Neural progenitor cell (in vitro differentiated cells): ENCODE results near the gene CYP27B1. TPM values are rescaled to one million over a fixed set of nuclear protein-coding genes. Genes with fewer than 3 reads are reported as not detected.

Experiments used
- DNase-seq: peaks from one replicate; pipeline ENCODE4 v3.0.0-alpha.2; 2016; ENCODE audit warnings: low spot score
- H2AFZ ChIP-seq: fragments of 200-600 bp; sonication (generic); replicated peaks from 2 replicates; pipeline ENCODE4 v1.6.1; 2016; ENCODE audit warnings: antibody characterized with exemption
- H3F3A ChIP-seq: fragments of 200-600 bp; sonication (generic); 2 replicates; pipeline ENCODE4 v1.6.1; 2016; ENCODE audit warnings: antibody characterized with exemption, low read depth
- H3K27ac ChIP-seq: fragments of 200-600 bp; sonication (generic); 2 replicates; pipeline ENCODE4 v1.5.1; 2016; ENCODE audit warnings: mild to moderate bottlenecking
- H3K27me3 ChIP-seq: fragments of 200-600 bp; sonication (generic); 2 replicates; pipeline ENCODE4 v1.6.1; 2016; ENCODE audit warnings: mild to moderate bottlenecking, moderate library complexity
- H3K36me3 ChIP-seq: fragments of 200-600 bp; sonication (generic); 2 replicates; pipeline ENCODE4 v1.5.1; 2016
- H3K4me1 ChIP-seq: fragments of 200-600 bp; sonication (generic); 2 replicates; pipeline ENCODE4 v1.6.1; 2016; ENCODE audit warnings: mixed run types
- H3K4me2 ChIP-seq: fragments of 200-600 bp; sonication (generic); 2 replicates; pipeline ENCODE4 v1.6.1; 2016
- H3K4me3 ChIP-seq: fragments of 200-600 bp; sonication (generic); 2 replicates; pipeline ENCODE4 v1.5.1; 2016
- H3K79me2 ChIP-seq: fragments of 200-600 bp; sonication (generic); 2 replicates; pipeline ENCODE4 v1.6.1; 2016; ENCODE audit warnings: low read depth
- H3K9ac ChIP-seq: fragments of 200-600 bp; sonication (generic); 2 replicates; pipeline ENCODE4 v1.6.1; 2016
- H3K9me3 ChIP-seq: fragments of 200-600 bp; sonication (generic); 2 replicates; pipeline ENCODE4 v1.5.1; 2016; ENCODE audit warnings: low read depth
- H4K20me1 ChIP-seq: fragments of 200-600 bp; sonication (generic); 2 replicates; pipeline ENCODE4 v1.6.1; 2016; ENCODE audit warnings: low read depth
- H3K27ac Mint-ChIP-seq: 3 replicates; pipeline ENCODE4 v1.8.0; 2021; ENCODE audit warnings: mixed read lengths
- H3K27me3 Mint-ChIP-seq: 2 replicates; pipeline ENCODE4 v1.8.0; 2022; ENCODE audit warnings: low read depth, mild to moderate bottlenecking, inconsistent platforms, moderate library complexity, mixed read lengths; ENCODE audit not compliant: insufficient read depth
- H3K36me3 Mint-ChIP-seq: 3 replicates; pipeline ENCODE4 v1.8.0; 2021; ENCODE audit warnings: mixed read lengths
- H3K4me1 Mint-ChIP-seq: 3 replicates; pipeline ENCODE4 v1.8.0; 2021; ENCODE audit warnings: mixed read lengths
- H3K4me3 Mint-ChIP-seq: 3 replicates; pipeline ENCODE4 v1.8.0; 2021; ENCODE audit warnings: mild to moderate bottlenecking, moderate library complexity, mixed read lengths
- H3K9me3 Mint-ChIP-seq: 3 replicates; pipeline ENCODE4 v1.8.0; 2020; ENCODE audit warnings: mixed read lengths
- EZH2 ChIP-seq: fragments of 200-600 bp; sonication (generic); IDR thresholded peaks from 2 replicates; pipeline ENCODE4 v1.6.1; 2017; ENCODE audit warnings: antibody characterized with exemption, mild to moderate bottlenecking, moderate library complexity
- EZH2phosphoT487 ChIP-seq: fragments of 200-600 bp; sonication (generic); IDR thresholded peaks from 2 replicates; pipeline ENCODE4 v1.6.1; 2017; ENCODE audit warnings: antibody characterized with exemption
- total RNA-seq: library from RNA; depleted of rRNA; stranded (reverse); fragments of >200 nt; gene quantifications from 2 replicates; pipeline ENCODE4 v1.2.3, GENCODE V29; 2015; ENCODE audit warnings: low replicate concordance
- TF ChIP-seq, protein P1 (sequence below): fragments of 200-600 bp; sonication (generic); IDR thresholded peaks from 2 replicates; pipeline ENCODE4 v1.5.1; 2017; ENCODE audit warnings: antibody characterized with exemption, mild to moderate bottlenecking

Gene CYP27B1
- total RNA-seq, 1 donor from 2014 or later, result 0.17 TPM

- peaks cover 24% of the 10 kb centered on the region for H3K4me1 Mint-ChIP-seq
- no peak overlapping the region for H3K27ac Mint-ChIP-seq
- Histone ChIP-seq H3K9me3 (no peaks in the 10 kb centered on the region), H2AFZ (no peak overlapping the region), H3K27me3 (peaks cover 100% of the 10 kb centered on the region), H3K4me2 (no peak overlapping the region), H3K36me3 (no peaks in the 10 kb centered on the region), H4K20me1 (peaks cover 48% of the 10 kb centered on the region), H3K27ac (no peak overlapping the region), H3K4me3 (no peak overlapping the region), H3K4me1 (peaks cover 13% of the 10 kb centered on the region), H3F3A (peaks cover 12% of the 10 kb centered on the region), H3K9ac (no peak overlapping the region), H3K79me2 (no peaks in the 10 kb centered on the region)
- TF ChIP-seq EZH2phosphoT487, result no peak
- TF ChIP-seq EZH2, result no peak
- TF ChIP-seq, protein P1, sequence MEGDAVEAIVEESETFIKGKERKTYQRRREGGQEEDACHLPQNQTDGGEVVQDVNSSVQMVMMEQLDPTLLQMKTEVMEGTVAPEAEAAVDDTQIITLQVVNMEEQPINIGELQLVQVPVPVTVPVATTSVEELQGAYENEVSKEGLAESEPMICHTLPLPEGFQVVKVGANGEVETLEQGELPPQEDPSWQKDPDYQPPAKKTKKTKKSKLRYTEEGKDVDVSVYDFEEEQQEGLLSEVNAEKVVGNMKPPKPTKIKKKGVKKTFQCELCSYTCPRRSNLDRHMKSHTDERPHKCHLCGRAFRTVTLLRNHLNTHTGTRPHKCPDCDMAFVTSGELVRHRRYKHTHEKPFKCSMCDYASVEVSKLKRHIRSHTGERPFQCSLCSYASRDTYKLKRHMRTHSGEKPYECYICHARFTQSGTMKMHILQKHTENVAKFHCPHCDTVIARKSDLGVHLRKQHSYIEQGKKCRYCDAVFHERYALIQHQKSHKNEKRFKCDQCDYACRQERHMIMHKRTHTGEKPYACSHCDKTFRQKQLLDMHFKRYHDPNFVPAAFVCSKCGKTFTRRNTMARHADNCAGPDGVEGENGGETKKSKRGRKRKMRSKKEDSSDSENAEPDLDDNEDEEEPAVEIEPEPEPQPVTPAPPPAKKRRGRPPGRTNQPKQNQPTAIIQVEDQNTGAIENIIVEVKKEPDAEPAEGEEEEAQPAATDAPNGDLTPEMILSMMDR, result no peak
- H3K36me3 Mint-ChIP-seq, result peaks cover 6% of the 10 kb centered on the region
- DNase-seq, result no peak
- no peak overlapping the region for H3K4me3 Mint-ChIP-seq
- peaks cover 50% of the 10 kb centered on the region for H3K27me3 Mint-ChIP-seq
- peaks cover 5% of the 10 kb centered on the region for H3K9me3 Mint-ChIP-seq
Measured at GRCh38 chr12:57731411-57732080, 35.3 kb downstream of the CYP27B1 start.

GRCh38 chr12:57730336-57731067, 36.4 kb downstream of the CYP27B1 start:
- H3K4me2 ChIP-seq, result no peak overlapping the region
- Mint-ChIP-seq H3K9me3 (peaks cover 7% of the 10 kb centered on the region), H3K27ac (no peak overlapping the region), H3K4me3 (no peak overlapping the region), H3K36me3 (peaks cover 6% of the 10 kb centered on the region), H3K4me1 (peaks cover 19% of the 10 kb centered on the region), H3K27me3 (peaks cover 50% of the 10 kb centered on the region)
- H3K27ac ChIP-seq, result no peak overlapping the region
- no peak overlapping the region for H2AFZ ChIP-seq
- H3K79me2 ChIP-seq, result no peaks in the 10 kb centered on the region
- no peak for DNase-seq
- no peaks in the 10 kb centered on the region for H3K9me3 ChIP-seq
- H3F3A ChIP-seq, result peaks cover 2% of the 10 kb centered on the region
- no peak overlapping the region for H3K9ac ChIP-seq
- no peaks in the 10 kb centered on the region for H3K36me3 ChIP-seq
- peaks cover 37% of the 10 kb centered on the region for H4K20me1 ChIP-seq
- H3K27me3 ChIP-seq, result peaks cover 100% of the 10 kb centered on the region
- H3K4me3 ChIP-seq, result no peak overlapping the region
- H3K4me1 ChIP-seq, result peaks cover 5% of the 10 kb centered on the region
- TF ChIP-seq EZH2, result no peak
- TF ChIP-seq, protein P1, result no peak
- TF ChIP-seq EZH2phosphoT487, result no peak

DNA sequence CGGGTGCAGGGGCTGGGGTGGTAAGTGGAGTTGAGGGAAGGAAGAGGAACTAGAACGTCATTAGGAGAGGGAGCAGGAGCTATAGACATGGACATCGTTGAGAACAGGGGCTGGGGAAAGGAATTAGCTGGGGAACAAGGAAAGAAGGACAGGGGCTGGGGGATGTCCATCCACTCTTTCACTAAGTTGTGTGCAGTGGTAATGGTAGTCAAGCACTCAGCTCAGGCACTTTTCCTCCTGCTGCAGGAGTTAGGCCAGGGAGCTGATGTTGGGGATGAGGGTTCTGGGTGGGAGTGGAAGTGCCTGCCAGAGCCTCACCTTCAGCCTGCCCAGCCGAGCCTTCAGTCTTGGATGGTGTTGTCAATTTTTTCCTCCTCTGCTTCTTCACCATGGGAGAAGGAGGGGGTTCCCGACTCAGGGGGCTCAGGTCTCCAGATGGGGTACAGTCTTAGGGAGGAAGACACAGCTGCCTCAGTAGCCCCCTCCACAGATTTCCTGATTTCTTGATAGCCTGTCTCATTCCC, 37.5 kb downstream of the CYP27B1 start:
- DNase-seq, result no peak
- H3K4me1 Mint-ChIP-seq, result peaks cover 11% of the 10 kb centered on the region
- no peak for TF ChIP-seq EZH2phosphoT487
- TF ChIP-seq EZH2, result no peak
- TF ChIP-seq, protein P1, result no peak
- no peak overlapping the region for H3K9ac ChIP-seq
- H4K20me1 ChIP-seq, result peaks cover 26% of the 10 kb centered on the region
- no peak overlapping the region for H3K27ac ChIP-seq
- peak overlapping the region; percentile 9 for H3K4me3 Mint-ChIP-seq
- peaks cover 100% of the 10 kb centered on the region for H3K27me3 ChIP-seq
- peaks cover 3% of the 10 kb centered on the region for H3K4me1 ChIP-seq
- no peaks in the 10 kb centered on the region for H3K79me2 ChIP-seq
- peaks cover 48% of the 10 kb centered on the region for H3K27me3 Mint-ChIP-seq
- H3F3A ChIP-seq, result no peaks in the 10 kb centered on the region
- H2AFZ ChIP-seq, result no peak overlapping the region
- H3K4me3 ChIP-seq, result no peak overlapping the region
- no peaks in the 10 kb centered on the region for H3K9me3 ChIP-seq
- no peak overlapping the region for H3K4me2 ChIP-seq
- peaks cover 7% of the 10 kb centered on the region for H3K9me3 Mint-ChIP-seq
- H3K27ac Mint-ChIP-seq, result no peak overlapping the region
- H3K36me3 ChIP-seq, result no peaks in the 10 kb centered on the region
- peaks cover 6% of the 10 kb centered on the region for H3K36me3 Mint-ChIP-seq
